ENCODE data around the gene ARL16.

DNA sequence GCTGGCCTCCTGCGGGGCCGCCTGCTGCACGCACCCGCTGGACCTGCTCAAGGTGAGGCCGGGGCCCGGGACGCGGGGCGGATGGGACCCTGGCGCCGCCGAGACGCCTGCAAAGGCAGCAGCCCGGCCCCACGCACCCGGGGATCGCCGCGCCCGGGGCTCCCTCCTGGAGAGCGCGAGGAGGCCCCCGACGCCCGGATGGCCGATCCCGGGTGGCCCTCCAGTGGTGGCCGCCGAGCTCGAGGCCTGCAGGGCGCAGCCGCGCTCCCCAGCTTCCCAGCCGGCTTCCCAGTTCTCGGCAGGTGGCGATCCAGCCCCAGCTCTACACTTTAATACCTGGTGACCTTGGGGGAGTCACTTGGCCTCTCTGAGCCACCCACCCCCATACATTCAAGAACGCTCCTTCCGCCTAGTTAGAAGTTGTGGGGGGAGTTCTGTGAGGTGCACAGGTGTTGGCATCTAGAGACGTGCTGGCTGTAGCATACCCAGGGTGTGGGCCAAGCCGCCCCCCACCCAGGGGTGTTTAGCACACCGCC, 28.9 kb upstream of the ARL16 start:
- TF ChIP-seq POLR2AphosphoS5 (IDR thresholded peaks at IDR 0.05), result no peak
- TF ChIP-seq, protein P1, sequence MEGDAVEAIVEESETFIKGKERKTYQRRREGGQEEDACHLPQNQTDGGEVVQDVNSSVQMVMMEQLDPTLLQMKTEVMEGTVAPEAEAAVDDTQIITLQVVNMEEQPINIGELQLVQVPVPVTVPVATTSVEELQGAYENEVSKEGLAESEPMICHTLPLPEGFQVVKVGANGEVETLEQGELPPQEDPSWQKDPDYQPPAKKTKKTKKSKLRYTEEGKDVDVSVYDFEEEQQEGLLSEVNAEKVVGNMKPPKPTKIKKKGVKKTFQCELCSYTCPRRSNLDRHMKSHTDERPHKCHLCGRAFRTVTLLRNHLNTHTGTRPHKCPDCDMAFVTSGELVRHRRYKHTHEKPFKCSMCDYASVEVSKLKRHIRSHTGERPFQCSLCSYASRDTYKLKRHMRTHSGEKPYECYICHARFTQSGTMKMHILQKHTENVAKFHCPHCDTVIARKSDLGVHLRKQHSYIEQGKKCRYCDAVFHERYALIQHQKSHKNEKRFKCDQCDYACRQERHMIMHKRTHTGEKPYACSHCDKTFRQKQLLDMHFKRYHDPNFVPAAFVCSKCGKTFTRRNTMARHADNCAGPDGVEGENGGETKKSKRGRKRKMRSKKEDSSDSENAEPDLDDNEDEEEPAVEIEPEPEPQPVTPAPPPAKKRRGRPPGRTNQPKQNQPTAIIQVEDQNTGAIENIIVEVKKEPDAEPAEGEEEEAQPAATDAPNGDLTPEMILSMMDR (IDR thresholded peaks at IDR 0.05), result no peak
